GM13976 (cell line): ENCODE measurements around the gene NFIL3.

Experiments used
- DNase-seq: peaks from one replicate; pipeline ENCODE4 v3.0.0; 2012; ENCODE audit warnings: low spot score
- in situ Hi-C: fragments of 300-500 bp; cut with MboI; formaldehyde crosslinking; loops from one replicate; pipeline ENCODE4 v1.12.0; 2022; ENCODE audit warnings: low sequenced_read_pairs, mixed read lengths, inconsistent platforms; ENCODE audit not compliant: unreplicated experiment
- TF ChIP-seq, protein P1 (sequence below): IDR thresholded peaks from 2 replicates; pipeline ENCODE4 v1.5.1; 2012; ENCODE audit warnings: borderline replicate concordance, mild to moderate bottlenecking; ENCODE audit not compliant: insufficient read depth; ENCODE audit errors: extremely low read depth, missing control alignments, control extremely low read depth

Gene NFIL3

DNA sequence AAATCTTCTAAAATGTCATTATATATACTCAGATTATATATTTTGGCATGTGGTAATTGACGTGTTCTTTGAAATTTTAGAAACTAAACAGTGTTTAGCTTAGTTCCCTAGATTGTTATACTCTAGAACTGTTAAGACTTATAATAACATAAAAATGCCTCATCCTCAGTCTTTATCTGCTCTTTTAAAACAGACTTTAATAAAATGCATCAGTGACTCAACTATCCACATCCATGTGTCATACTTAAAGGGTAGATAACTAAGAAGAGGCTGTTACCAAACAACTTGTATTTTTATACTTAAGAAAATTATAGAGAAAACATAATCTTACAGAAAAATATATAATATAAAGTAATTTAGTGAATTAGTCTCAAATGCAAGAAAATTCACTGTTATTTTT is 15.2 kb downstream of the NFIL3 start:
- in situ Hi-C loops: no loop called here

DNA sequence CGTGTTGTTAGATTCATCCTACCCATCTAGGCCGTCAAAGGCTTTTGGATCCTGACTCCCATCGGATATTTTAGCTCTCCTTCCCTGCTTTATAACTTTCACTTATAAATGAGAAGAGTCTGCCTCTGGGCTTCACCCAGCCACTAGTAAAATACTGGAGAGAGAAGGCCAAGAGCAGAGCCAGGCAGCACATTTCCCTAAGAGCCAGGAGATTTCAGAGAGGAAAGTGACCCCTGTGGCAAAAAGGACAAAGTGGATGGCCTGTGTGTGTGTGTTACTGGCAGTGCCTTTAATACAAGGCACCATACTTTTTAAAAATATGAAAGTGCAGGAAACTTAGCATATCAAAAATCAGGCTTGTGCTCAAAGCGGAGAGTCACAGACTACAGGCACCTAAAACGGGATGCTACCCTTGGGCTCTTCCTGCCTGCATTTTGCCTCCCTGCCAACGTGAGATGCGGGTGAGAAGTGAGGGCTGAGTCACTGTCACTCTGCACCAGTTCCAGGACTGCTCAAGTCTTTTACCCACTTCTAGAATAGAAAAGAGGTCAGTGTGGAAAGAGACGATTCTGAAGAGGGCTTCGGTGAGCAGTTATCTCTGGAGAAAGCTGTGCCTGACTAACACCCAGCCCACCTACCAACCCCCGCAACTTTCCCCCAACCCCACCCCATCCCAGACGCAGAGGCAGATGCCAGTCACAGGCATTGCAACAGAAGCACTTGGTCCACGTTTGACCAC is 15.9 kb downstream of the NFIL3 start:
- TF ChIP-seq, protein P1, sequence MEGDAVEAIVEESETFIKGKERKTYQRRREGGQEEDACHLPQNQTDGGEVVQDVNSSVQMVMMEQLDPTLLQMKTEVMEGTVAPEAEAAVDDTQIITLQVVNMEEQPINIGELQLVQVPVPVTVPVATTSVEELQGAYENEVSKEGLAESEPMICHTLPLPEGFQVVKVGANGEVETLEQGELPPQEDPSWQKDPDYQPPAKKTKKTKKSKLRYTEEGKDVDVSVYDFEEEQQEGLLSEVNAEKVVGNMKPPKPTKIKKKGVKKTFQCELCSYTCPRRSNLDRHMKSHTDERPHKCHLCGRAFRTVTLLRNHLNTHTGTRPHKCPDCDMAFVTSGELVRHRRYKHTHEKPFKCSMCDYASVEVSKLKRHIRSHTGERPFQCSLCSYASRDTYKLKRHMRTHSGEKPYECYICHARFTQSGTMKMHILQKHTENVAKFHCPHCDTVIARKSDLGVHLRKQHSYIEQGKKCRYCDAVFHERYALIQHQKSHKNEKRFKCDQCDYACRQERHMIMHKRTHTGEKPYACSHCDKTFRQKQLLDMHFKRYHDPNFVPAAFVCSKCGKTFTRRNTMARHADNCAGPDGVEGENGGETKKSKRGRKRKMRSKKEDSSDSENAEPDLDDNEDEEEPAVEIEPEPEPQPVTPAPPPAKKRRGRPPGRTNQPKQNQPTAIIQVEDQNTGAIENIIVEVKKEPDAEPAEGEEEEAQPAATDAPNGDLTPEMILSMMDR: no peak
- no peak for DNase-seq
- in situ Hi-C loops: no loop called here

More for the DNA sequence above, 15.2 kb downstream of the NFIL3 start:
- TF ChIP-seq, protein P1: no peak
- no peak for DNase-seq

DNA sequence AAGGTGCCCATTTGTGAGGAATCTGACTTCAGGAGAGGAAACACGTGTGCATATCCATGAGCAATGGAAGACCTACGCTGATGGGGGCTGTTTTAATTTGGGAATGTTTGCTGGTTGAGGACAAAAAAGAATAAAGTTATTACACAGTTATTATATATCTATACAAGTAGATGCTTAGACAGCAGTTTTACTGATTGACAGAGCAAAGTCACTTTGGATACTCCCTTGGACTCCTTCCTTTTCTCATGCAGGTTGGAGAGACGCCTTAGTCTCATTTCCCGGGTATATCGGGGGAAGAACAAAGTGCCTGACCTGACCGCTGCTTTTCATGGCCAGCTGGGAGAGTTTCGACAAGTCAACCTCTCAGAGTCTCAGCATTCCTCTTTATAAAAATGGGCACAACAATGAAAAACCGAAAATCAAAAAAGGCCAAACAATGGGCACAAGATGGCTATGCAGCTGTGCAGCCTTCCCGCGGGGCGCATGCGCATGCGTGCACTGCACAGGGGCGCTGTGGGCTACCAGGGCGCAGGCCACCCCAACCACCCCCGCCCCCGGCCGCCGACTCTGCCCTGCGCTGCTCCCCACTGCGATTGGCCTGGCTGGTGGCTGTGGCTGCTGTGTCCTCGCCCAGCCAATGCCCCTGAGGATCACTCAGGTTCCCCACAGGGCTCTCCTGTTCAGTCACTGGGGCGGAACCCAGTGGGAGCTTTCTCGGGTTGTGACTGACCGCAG is 18.1 kb downstream of the NFIL3 start:
- TF ChIP-seq, protein P1: no peak
- no peak for DNase-seq
- in situ Hi-C loops: no loop called here

DNA sequence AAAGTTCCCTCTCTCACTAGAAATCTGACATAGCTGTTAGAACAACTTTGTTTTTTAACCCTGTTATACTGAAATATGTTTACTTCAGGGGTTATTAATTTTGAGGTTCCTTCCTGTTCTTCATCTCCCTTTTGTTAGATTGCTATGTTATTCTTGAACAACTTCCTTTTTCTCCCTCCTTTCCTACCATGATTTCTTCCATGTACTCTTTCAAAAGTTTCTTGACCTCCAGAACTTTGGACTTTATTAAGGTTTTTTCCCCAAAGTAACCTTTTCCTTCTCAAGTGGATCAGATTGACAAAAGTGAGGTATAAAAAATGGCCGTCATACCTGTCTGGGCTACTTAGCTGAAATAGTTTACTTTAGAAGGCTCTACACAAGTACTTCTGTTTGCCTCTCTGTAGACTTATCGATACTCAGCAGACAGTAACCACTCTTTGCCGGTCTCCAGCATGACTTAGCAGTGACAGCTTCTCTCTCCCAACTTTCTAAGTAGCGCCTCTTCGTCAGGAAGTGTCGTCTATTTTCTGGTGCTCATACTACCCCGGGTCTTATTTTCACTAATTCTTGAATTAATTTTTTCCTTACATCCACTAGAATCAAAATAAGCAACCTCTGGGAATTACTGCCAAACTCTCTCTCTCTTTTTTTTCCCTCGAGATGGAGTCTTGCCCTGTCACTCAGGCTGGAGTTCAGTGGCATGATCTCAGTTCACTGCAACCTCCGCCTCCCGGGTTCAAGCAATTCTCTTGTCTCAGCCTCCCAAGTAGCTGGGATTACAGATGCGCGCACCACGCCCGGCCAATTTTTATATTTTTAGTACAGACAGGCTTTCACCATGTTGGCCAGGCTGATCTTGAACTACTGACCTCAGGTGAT is 19.7 kb downstream of the NFIL3 start:
- in situ Hi-C loops: no loop called here
- no peak for DNase-seq
- TF ChIP-seq, protein P1: no peak

DNA sequence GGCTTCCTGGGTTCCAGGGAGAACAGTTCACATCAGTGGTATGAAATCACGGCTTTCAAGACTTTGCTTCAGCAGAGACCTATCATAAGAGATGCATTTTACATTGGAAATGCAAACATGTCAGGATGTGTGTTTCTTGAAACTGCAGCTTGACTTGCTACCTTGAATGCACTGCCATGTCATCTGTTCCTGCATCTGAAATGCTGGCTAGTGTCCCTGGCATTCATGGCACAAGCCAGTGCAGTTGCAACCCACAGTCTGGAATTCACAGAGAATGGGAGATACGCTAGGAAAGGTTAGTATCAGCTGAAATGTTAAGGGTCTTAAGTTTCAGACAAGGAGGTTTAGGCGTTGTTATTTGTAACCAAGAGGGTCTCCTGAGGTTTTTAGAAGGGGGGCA is 24.7 kb downstream of the NFIL3 start:
- TF ChIP-seq, protein P1: no peak
- in situ Hi-C loops: no loop called here
- DNase-seq: no peak
